K562 (cell line): ENCODE data around the gene MX1.

Experiments
- CBFA2T2 ChIP-seq: fragments of 450-650 bp; conservative IDR thresholded peaks from 2 replicates; pipeline ENCODE4 v1.6.1; 2017; ENCODE audit warnings: mild to moderate bottlenecking
- CREB1 ChIP-seq, 2 experiments: sonication (generic) in 1 of 2; formaldehyde crosslinking in 1 of 2; IDR thresholded peaks; 2 replicates each; pipeline versions ENCODE4 v1.6.1 to v1.8.0; 2012 to 2022; ENCODE audit warnings: inconsistent platforms in 1 of 2, mild to moderate bottlenecking in 1 of 2, missing genetic modification reagents in 1 of 2, moderate library complexity in 1 of 2
- CTCF ChIP-seq, 3 experiments: IDR thresholded peaks in 2 of 3; conservative IDR thresholded peaks in 1 of 3; 2 replicates each; pipeline ENCODE4 v1.5.1; 2011 to 2012; ENCODE audit warnings: low read length in 3 of 3, mild to moderate bottlenecking in 3 of 3, control low read depth in 2 of 3, improper control_type of control experiment in 1 of 3, inconsistent platforms in 1 of 3, low read depth in 1 of 3, mixed read lengths in 1 of 3, moderate library complexity in 1 of 3; ENCODE audit not compliant: insufficient read depth in 2 of 3
- KLF6 ChIP-seq: fragments of 250-450 bp; sonication (Bioruptor Pico); IDR thresholded peaks from 2 replicates; pipeline ENCODE4 v1.4.0; 2020; ENCODE audit warnings: mild to moderate bottlenecking, moderate library complexity, borderline replicate concordance
- NFE2 ChIP-seq: IDR thresholded peaks from 2 replicates; pipeline ENCODE4 v1.6.1; 2014; ENCODE audit warnings: antibody characterized with exemption, low read depth
- PBX2 ChIP-seq, 2 experiments: IDR thresholded peaks in 1 of 2; conservative IDR thresholded peaks in 1 of 2; 2 replicates each; pipeline ENCODE4 v1.6.1; 2016; ENCODE audit warnings: low read depth in 2 of 2, mild to moderate bottlenecking in 1 of 2, missing compliant biosample characterization in 1 of 2, missing genetic modification characterization in 1 of 2, moderate library complexity in 1 of 2
- RCOR1 ChIP-seq, 2 experiments: IDR thresholded peaks; 2 replicates each; pipeline ENCODE4 v1.6.1; 2012; ENCODE audit warnings: low read depth in 2 of 2, low read length in 2 of 2, borderline replicate concordance in 1 of 2, improper control_type of control experiment in 1 of 2
- TBP ChIP-seq: optimal IDR thresholded peaks from 2 replicates; pipeline ENCODE3; 2011; ENCODE audit warnings: low read depth, low read length, improper control_type of control experiment
- ZNF583 ChIP-seq: fragments of 250-450 bp; sonication (Bioruptor Pico); IDR thresholded peaks from 2 replicates; pipeline ENCODE4 v1.4.0; 2020
- TF ChIP-seq, protein P1 (sequence below): fragments of 250-450 bp; sonication (Bioruptor Pico); IDR thresholded peaks from 2 replicates; pipeline ENCODE4 v1.5.0; 2021; ENCODE audit warnings: mild to moderate bottlenecking, moderate library complexity

DNA sequence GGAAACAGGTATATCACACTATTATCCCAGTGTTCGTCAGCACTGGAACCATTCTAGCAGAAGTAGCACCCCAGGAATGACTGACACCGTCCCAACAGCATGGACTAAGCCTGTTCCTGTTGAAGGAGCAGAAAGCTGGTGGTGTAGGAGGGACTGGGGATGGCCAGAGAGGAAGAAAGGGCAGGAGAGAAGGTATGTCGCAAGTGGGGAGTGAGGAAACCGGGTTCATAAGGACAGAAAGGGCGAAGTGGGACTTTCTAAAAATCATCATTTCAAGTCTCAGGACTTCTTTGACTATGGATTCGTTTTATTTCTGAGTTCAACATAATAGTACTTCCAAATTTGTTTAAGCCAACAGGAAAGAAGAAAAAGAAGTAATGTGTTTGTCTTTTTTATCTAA, 19.7 kb upstream of the MX1 start:
- TF ChIP-seq, protein P1, sequence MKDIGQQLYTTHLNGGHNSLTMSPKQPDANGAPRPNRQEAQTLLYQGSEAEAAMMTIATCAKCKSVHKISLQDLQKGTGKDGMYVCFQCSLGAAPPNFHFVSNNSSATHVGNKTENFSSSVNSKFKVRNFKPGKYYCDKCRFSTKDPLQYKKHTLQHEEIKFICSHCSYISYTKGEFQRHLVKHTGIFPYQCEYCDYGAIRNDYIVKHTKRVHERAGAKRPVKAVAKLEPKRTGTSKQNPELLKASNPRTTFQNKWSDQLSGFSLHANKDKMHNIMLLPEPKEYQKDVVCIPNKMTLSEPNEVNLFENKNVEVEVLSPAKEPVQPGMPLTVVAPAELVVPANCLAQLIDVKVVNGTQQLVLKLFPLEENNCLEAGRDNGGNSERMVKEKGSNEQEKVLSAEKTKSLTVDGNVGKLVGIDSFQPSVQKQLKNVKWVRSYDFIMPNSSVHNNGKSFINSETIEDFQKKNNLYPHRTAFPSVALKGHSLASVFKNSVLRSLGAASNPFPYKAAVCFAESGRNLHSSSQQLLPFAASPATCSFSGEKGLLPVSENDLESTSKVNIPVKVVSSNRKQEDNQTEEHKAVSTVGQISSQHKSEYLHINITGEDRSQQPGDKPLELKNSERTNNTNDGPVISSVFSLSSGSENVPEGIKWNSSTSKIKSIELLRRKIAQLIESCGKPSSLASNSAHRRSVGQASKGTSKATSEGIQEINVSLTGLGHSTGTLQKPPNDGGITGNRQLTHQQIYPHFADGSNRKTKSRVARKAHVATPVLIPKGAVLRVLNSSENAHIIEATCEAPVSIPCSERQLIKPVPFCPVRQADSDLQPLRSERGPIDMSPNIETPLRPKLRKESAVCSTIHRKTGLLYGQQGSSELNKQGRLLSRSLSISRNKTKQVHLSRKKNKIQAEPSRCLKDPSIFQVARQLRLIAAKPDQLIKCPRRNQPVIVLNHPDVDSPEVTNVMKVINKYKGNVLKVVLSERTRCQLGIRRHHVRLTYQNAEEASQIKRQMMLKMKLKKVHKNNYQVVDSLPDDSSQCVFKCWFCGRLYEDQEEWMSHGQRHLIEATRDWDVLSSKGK (CRISPR knock-in tag) = no peak
- no peak for TF ChIP-seq PBX2 (CRISPR knock-in tag; IDR thresholded peaks at IDR 0.05; ENCODE audit: low read depth)
- no peak for TF ChIP-seq PBX2 (tag; conservative IDR thresholded peaks at IDR 0.05; ENCODE audit: low read depth)
- TF ChIP-seq CREB1 (IDR thresholded peaks at IDR 0.05) = no peak
- no peak for TF ChIP-seq CREB1 (CRISPR knock-in tag; IDR thresholded peaks at IDR 0.05)
- no peak for TF ChIP-seq ZNF583 (CRISPR knock-in tag)
- no peak for TF ChIP-seq CTCF (IDR thresholded peaks at IDR 0.05 in 2 of 3, conservative IDR thresholded peaks at IDR 0.05 in 1 of 3; ENCODE audit: insufficient read depth in 2 of 3, low read depth in 1 of 3, low read length in 3 of 3)
- no peak for TF ChIP-seq NFE2
- no peak for TF ChIP-seq RCOR1 (IDR thresholded peaks at IDR 0.05; ENCODE audit: borderline replicate concordance in 1 of 2, low read depth in 2 of 2, low read length in 2 of 2)
- TF ChIP-seq TBP = no peak
- TF ChIP-seq CBFA2T2 = no peak
- TF ChIP-seq KLF6 (CRISPR knock-in tag) = no peak
